Measurements from ENCODE around the gene PMIS2. TPM values are rescaled to one million over a fixed set of nuclear protein-coding genes. Genes with fewer than 3 reads are reported as not detected.

Gene PMIS2
- polyA plus RNA-seq, 4 donors, result not detected

DNA sequence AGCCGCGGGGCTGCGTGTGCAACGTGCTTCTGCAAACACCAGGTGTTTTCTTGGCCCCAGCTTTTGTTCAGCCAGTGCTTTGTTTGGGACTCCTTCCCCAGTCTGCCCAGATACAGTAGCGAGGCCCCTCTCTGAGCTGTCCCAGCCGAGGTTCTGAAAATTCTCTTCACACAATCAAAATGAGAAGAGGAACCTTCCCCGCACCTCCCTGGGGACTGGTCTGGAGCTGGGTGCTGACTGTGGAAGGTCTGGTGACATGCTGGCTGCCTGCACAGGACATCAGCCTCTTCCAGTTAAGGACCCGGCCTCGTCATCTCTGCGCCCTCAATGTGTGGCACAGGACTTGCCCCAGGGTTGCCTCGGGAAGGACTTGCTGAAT is 26.7 kb upstream of the PMIS2 start:
- no peaks in the 10 kb centered on the region for H3K36me3 ChIP-seq (ENCODE audit: control insufficient read depth in 3 of 3, insufficient read depth in 2 of 3, low read depth in 1 of 3, low read length in 3 of 3)
- H3K27ac ChIP-seq (ENCODE audit: low read depth in 1 of 3, low read length in 2 of 3), result no peak overlapping the region
- H3K4me3 ChIP-seq (ENCODE audit: low read depth in 1 of 3, low read length in 3 of 3), result no peak overlapping the region
- no peaks in the 10 kb centered on the region for H3K4me1 ChIP-seq (ENCODE audit: control insufficient read depth in 3 of 3, insufficient read depth in 2 of 3, low read depth in 1 of 3, low read length in 2 of 3)
- H3K27me3 ChIP-seq (ENCODE audit: control insufficient read depth in 3 of 3, insufficient read depth in 3 of 3, low read length in 3 of 3), result peaks cover 3 to 35% (median 11%) of the 10 kb centered on the region in 3 donors
- H3K9me3 ChIP-seq (ENCODE audit: control insufficient read depth in 2 of 2, insufficient read depth in 1 of 2, low read depth in 1 of 2, low read length in 1 of 2), result no peaks in the 10 kb centered on the region
- DNase-seq (no peak), FAIRE-seq (no peak)
- 46 to 57% (median 51%) methylated on average over 11 of the region's 11 CpGs for WGBS, 3 donors

- peaks cover 3 to 35% (median 11%) of the 10 kb centered on the region in 3 donors for H3K27me3 ChIP-seq (ENCODE audit: control insufficient read depth in 3 of 3, insufficient read depth in 3 of 3, low read length in 3 of 3)
- no peaks in the 10 kb centered on the region for H3K36me3 ChIP-seq (ENCODE audit: control insufficient read depth in 3 of 3, insufficient read depth in 2 of 3, low read depth in 1 of 3, low read length in 3 of 3)
- DNase-seq (no peak), FAIRE-seq (no peak)
- H3K27ac ChIP-seq (ENCODE audit: low read depth in 1 of 3, low read length in 2 of 3), result no peak overlapping the region
- WGBS, 3 donors, result 88 to 91% (median 88%) methylated on average over 23 of the region's 23 CpGs
- H3K4me1 ChIP-seq (ENCODE audit: control insufficient read depth in 3 of 3, insufficient read depth in 2 of 3, low read depth in 1 of 3, low read length in 2 of 3), result no peaks in the 10 kb centered on the region
- no peak overlapping the region for H3K4me3 ChIP-seq (ENCODE audit: low read depth in 1 of 3, low read length in 3 of 3)
- no peaks in the 10 kb centered on the region for H3K9me3 ChIP-seq (ENCODE audit: control insufficient read depth in 2 of 2, insufficient read depth in 1 of 2, low read depth in 1 of 2, low read length in 1 of 2)
Measured at GRCh38 chr19:35559781-35560180, 26.2 kb upstream of the PMIS2 start.

GRCh38 chr19:35560271-35560670 is 25.7 kb upstream of the PMIS2 start:
- H3K27me3 ChIP-seq (ENCODE audit: control insufficient read depth in 3 of 3, insufficient read depth in 3 of 3, low read length in 3 of 3), result peaks cover 3 to 35% (median 11%) of the 10 kb centered on the region in 3 donors
- 90 to 94% (median 90%) methylated on average over 18 of the region's 18 CpGs for WGBS, 3 donors
- no peaks in the 10 kb centered on the region for H3K9me3 ChIP-seq (ENCODE audit: control insufficient read depth in 2 of 2, insufficient read depth in 1 of 2, low read depth in 1 of 2, low read length in 1 of 2)
- no peaks in the 10 kb centered on the region for H3K4me1 ChIP-seq (ENCODE audit: control insufficient read depth in 3 of 3, insufficient read depth in 2 of 3, low read depth in 1 of 3, low read length in 2 of 3)
- no peak overlapping the region for H3K4me3 ChIP-seq (ENCODE audit: low read depth in 1 of 3, low read length in 3 of 3)
- DNase-seq (no peak), FAIRE-seq (no peak)
- no peaks in the 10 kb centered on the region for H3K36me3 ChIP-seq (ENCODE audit: control insufficient read depth in 3 of 3, insufficient read depth in 2 of 3, low read depth in 1 of 3, low read length in 3 of 3)
- H3K27ac ChIP-seq (ENCODE audit: low read depth in 1 of 3, low read length in 2 of 3), result no peak overlapping the region

DNA sequence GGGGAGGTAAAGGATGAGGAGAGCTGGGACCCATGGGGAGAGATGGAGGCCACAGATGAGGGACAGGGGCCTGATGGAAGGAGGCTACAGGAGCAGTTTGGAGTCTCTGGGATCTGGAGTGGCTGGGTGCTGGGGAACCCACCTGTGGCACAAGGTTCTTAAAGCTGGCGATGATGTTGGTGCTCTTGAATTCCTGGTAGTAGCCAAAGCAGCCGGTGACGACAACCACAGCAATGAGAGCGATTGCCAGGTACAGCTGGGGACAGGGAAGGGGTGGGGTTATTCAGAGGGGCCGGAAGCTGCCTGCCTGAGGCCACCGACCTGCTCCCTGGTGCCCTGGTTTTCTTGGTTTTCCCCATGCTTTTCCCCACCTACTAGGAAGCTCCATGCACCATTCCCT is 25.3 kb upstream of the PMIS2 start:
- H3K27me3 ChIP-seq (ENCODE audit: control insufficient read depth in 3 of 3, insufficient read depth in 3 of 3, low read length in 3 of 3), result peaks cover 3 to 35% (median 11%) of the 10 kb centered on the region in 3 donors
- DNase-seq (no peak), FAIRE-seq (no peak)
- no peak overlapping the region for H3K27ac ChIP-seq (ENCODE audit: low read depth in 1 of 3, low read length in 2 of 3)
- no peak overlapping the region for H3K4me3 ChIP-seq (ENCODE audit: low read depth in 1 of 3, low read length in 3 of 3)
- no peaks in the 10 kb centered on the region for H3K4me1 ChIP-seq (ENCODE audit: control insufficient read depth in 3 of 3, insufficient read depth in 2 of 3, low read depth in 1 of 3, low read length in 2 of 3)
- no peaks in the 10 kb centered on the region for H3K36me3 ChIP-seq (ENCODE audit: control insufficient read depth in 3 of 3, insufficient read depth in 2 of 3, low read depth in 1 of 3, low read length in 3 of 3)
- H3K9me3 ChIP-seq (ENCODE audit: control insufficient read depth in 2 of 2, insufficient read depth in 1 of 2, low read depth in 1 of 2, low read length in 1 of 2), result no peaks in the 10 kb centered on the region
- WGBS, 3 donors, result 48 to 67% (median 54%) methylated on average over 6 of the region's 6 CpGs

- Histone ChIP-seq H3K36me3 (ENCODE audit: control insufficient read depth in 3 of 3, insufficient read depth in 2 of 3, low read depth in 1 of 3, low read length in 3 of 3) (no peaks in the 10 kb centered on the region), H3K27ac (ENCODE audit: low read depth in 1 of 3, low read length in 2 of 3) (no peak overlapping the region), H3K4me3 (ENCODE audit: low read depth in 1 of 3, low read length in 3 of 3) (no peak overlapping the region), H3K4me1 (ENCODE audit: control insufficient read depth in 3 of 3, insufficient read depth in 2 of 3, low read depth in 1 of 3, low read length in 2 of 3) (no peaks in the 10 kb centered on the region), H3K27me3 (ENCODE audit: control insufficient read depth in 3 of 3, insufficient read depth in 3 of 3, low read length in 3 of 3) (peaks cover 3 to 30% (median 11%) of the 10 kb centered on the region in 3 donors), H3K9me3 (ENCODE audit: control insufficient read depth in 2 of 2, insufficient read depth in 1 of 2, low read depth in 1 of 2, low read length in 1 of 2) (no peaks in the 10 kb centered on the region)
- WGBS, 3 donors, result 72 to 80% (median 78%) methylated on average over 6 of the region's 6 CpGs
- no peak for DNase-seq
- FAIRE-seq, result no peak
Measured at GRCh38 chr19:35561436-35561835, 24.5 kb upstream of the PMIS2 start.

DNA sequence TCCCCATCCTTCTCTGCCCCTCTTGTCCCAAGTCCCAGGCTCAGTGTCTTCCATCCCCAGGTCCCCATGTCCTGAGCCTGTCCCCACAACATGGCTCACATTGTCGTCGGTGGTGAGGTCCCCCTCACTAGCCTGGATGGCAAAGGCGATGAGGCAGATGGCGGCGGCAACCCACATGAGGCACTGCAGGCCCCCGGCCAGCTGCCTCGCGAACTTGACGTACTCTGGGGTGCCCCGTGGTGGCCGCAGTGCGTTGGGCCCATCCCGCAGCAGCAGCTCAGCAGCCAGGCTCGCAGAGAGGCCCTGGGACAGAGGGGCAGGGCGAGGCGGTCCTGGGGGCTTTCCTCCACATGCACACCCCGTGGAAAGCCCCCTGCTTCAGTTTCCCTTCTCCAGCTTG is 23.6 kb upstream of the PMIS2 start:
- H3K4me3 ChIP-seq (ENCODE audit: low read depth in 1 of 3, low read length in 3 of 3), result no peak overlapping the region
- FAIRE-seq, result no peak
- 56 to 62% (median 61%) methylated on average over 16 to 17 of the region's 17 CpGs for WGBS, 3 donors
- no peaks in the 10 kb centered on the region for H3K4me1 ChIP-seq (ENCODE audit: control insufficient read depth in 3 of 3, insufficient read depth in 2 of 3, low read depth in 1 of 3, low read length in 2 of 3)
- no peaks in the 10 kb centered on the region for H3K9me3 ChIP-seq (ENCODE audit: control insufficient read depth in 2 of 2, insufficient read depth in 1 of 2, low read depth in 1 of 2, low read length in 1 of 2)
- no peak overlapping the region for H3K27ac ChIP-seq (ENCODE audit: low read depth in 1 of 3, low read length in 2 of 3)
- H3K27me3 ChIP-seq (ENCODE audit: control insufficient read depth in 3 of 3, insufficient read depth in 3 of 3, low read length in 3 of 3), result peaks cover 3 to 26% (median 11%) of the 10 kb centered on the region in 3 donors
- DNase-seq, result no peak
- H3K36me3 ChIP-seq (ENCODE audit: control insufficient read depth in 3 of 3, insufficient read depth in 2 of 3, low read depth in 1 of 3, low read length in 3 of 3), result no peaks in the 10 kb centered on the region

DNA sequence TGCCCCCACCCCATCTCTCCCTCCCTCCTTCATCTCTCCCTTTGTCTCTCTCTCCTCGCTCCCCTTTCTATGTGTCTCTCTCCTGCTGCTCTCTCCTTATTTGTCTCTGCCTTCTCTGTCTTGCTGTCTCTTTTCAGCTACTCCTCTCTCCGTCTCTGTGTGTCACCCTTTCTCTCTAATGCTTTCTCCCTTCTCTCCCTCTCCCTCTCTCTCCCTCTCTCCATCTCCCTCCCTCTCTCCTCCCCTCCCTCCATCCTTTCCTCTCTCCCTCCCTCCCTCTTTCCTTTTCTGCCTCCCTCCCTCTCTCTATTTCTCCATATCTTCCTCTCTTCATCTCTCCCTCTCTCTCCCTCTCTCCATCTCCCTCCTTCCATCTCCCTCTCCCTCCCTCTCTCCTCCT is 23.2 kb upstream of the PMIS2 start:
- DNase-seq (no peak), FAIRE-seq (no peak)
- Histone ChIP-seq H3K4me3 (ENCODE audit: low read depth in 1 of 3, low read length in 3 of 3) (no peak overlapping the region), H3K27me3 (ENCODE audit: control insufficient read depth in 3 of 3, insufficient read depth in 3 of 3, low read length in 3 of 3) (peaks cover 3 to 23% (median 11%) of the 10 kb centered on the region in 3 donors), H3K4me1 (ENCODE audit: control insufficient read depth in 3 of 3, insufficient read depth in 2 of 3, low read depth in 1 of 3, low read length in 2 of 3) (no peaks in the 10 kb centered on the region), H3K27ac (ENCODE audit: low read depth in 1 of 3, low read length in 2 of 3) (no peak overlapping the region), H3K9me3 (ENCODE audit: control insufficient read depth in 2 of 2, insufficient read depth in 1 of 2, low read depth in 1 of 2, low read length in 1 of 2) (no peaks in the 10 kb centered on the region), H3K36me3 (ENCODE audit: control insufficient read depth in 3 of 3, insufficient read depth in 2 of 3, low read depth in 1 of 3, low read length in 3 of 3) (no peaks in the 10 kb centered on the region)
- 53 to 69% (median 68%) methylated on average over 2 of the region's 2 CpGs for WGBS, 3 donors

GRCh38 chr19:35563207-35563829 is 22.7 kb upstream of the PMIS2 start, which contains the start of gene ATP4A:
ATP4A (minus strand) TSS chr19:35563658; CDS start chr19:35563629, 29 bp downstream.
- no peak for DNase-seq
- H3K27ac ChIP-seq (ENCODE audit: low read depth in 1 of 3, low read length in 2 of 3), result no peak within 1 kb of the TSS
- H3K4me3 ChIP-seq (ENCODE audit: low read depth in 1 of 3, low read length in 3 of 3), result no peak within 1 kb of the TSS
- H3K27me3 ChIP-seq (ENCODE audit: control insufficient read depth in 3 of 3, insufficient read depth in 3 of 3, low read length in 3 of 3), result peaks cover 2 to 18% (median 11%) of the 10 kb centered on the region in 3 donors
- 60 to 65% (median 63%) methylated on average over 14 to 15 of the region's 15 CpGs for WGBS, 3 donors
- no peak for FAIRE-seq
- H3K36me3 ChIP-seq (ENCODE audit: control insufficient read depth in 3 of 3, insufficient read depth in 2 of 3, low read depth in 1 of 3, low read length in 3 of 3), result no peaks in the 10 kb centered on the region
- H3K9me3 ChIP-seq (ENCODE audit: control insufficient read depth in 2 of 2, insufficient read depth in 1 of 2, low read depth in 1 of 2, low read length in 1 of 2), result no peaks in the 10 kb centered on the region
- H3K4me1 ChIP-seq (ENCODE audit: control insufficient read depth in 3 of 3, insufficient read depth in 2 of 3, low read depth in 1 of 3, low read length in 2 of 3), result no peaks in the 10 kb centered on the region

Measured in small intestine (tissue), 7 donors.